DMS53 (cell line): ENCODE measurements around the gene LRRTM1.

Source experiments
- DNase-seq: peaks from one replicate; lab custom pipeline; 2025; lab: John Stamatoyannopoulos, UW

Gene LRRTM1, protein sequence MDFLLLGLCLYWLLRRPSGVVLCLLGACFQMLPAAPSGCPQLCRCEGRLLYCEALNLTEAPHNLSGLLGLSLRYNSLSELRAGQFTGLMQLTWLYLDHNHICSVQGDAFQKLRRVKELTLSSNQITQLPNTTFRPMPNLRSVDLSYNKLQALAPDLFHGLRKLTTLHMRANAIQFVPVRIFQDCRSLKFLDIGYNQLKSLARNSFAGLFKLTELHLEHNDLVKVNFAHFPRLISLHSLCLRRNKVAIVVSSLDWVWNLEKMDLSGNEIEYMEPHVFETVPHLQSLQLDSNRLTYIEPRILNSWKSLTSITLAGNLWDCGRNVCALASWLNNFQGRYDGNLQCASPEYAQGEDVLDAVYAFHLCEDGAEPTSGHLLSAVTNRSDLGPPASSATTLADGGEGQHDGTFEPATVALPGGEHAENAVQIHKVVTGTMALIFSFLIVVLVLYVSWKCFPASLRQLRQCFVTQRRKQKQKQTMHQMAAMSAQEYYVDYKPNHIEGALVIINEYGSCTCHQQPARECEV

DNA sequence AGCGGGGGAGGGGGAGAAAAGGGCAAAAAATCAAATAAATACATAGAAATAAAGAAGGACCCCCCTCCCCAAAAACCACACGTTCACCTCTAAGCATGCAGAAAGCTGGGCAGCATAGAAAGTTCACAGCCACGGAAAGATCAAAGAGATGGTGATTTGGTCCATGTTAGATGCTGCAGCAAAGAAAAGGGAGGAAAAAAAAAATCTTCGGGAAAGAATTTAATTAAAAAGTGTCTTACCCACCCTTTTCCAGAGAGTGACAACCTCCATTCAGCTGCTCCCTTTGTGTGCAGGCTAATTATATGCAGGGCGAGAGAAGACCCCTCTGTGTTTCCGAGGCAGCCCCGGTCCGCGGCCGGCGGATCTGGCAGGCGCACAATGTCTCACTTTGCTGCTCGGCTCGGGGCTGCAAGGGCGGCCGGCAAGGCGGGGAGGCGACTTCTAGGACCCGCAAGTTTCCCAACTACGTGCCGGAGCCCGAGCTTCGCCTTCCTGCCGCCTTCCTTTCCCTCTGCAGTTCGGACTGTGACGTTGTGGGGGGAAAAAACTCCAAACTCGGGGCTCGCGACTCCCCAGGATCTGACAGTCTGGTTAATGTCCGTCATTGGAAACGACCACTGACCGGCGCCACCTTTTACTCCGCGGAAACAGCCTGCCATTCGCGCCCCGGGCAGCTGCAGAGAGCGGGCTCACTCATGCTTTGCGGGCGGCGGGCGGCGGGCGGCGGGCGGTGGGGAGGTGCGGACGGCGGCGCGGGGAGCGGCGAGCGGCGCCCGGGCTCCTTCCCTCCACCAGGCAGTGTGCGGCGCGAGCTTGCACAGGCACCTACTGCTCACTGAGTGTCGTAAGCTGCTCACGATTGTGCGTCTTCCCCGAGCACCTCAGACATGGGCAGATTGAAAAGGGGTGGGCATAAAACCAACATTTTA lies at the start of gene LRRTM1:
Gene LRRTM1 (minus strand): TSS at position 844 of the 929 bp plus-strand sequence. CDS start 933 bp downstream, outside the sequence.
- no peak for DNase-seq

GRCh38 chr2:80351231-80351630 lies 46.7 kb upstream of the LRRTM1 start:
- no peak for DNase-seq

DNA sequence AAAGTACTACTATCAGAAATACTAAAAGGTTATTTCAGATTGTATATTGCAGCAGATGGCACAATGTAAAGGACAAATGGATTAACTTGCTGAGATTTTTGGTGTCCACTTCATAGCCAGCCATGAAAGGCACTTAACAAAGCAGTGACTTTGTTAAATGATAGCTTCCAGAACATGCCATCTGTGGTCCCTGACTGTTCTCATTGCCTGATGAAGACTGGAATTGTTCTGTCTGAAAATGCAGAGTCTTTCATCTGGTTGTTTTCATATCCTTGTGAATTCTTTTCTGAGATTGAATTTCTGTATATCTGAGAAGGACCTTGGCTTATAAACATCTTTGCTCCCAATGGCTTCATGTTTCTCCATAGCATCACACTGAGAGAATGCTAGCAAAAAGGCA lies 44.4 kb upstream of the LRRTM1 start:
- no peak for DNase-seq

- DNase-seq: no peak
Measured at GRCh38 chr2:80348078-80348477, 43.5 kb upstream of the LRRTM1 start.

DNA sequence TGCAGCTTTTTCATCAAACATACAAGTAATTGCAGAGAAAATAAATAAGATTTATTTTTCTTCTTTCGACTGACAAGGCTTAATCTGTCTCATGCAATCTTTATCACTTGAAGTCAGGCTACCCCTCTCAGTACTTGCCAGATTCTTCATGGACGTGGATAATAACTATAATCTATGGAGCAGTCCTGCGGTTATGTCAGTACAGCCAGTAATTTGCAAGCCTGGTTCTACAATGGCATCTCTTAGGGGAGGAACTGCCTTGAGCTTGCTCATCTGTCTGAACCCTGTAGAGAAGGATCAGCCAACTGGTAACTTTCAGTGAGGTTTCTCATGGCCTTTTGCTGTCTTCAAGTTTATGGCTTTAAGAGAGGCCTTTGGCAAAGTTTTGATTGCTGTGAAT lies 35.5 kb upstream of the LRRTM1 start:
- no peak for DNase-seq

- DNase-seq: no peak
Measured at GRCh38 chr2:80338794-80339193, 34.2 kb upstream of the LRRTM1 start.

DNA sequence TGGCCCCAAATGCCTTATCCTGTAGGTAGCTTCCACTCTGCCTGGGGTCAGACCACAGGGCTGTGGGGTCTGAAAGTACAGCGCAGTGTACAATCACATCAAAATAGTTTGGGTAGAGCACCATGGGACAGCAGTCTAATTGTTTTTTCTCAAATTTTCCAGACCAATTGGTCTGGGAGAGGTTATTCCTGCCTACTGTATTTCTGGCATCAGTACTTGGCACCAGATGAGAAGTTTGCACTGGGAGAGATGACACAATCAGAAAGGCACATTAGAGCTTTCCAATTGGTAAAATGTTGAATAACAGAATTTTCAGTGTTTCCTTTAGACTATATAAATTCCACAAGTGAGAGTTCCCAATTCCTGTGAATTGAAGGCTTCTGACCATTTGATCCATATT lies 30.9 kb upstream of the LRRTM1 start:
- DNase-seq: no peak

- DNase-seq: no peak
Measured at GRCh38 chr2:80333886-80334285, 29.3 kb upstream of the LRRTM1 start.

GRCh38 chr2:80330527-80331450 lies 26.2 kb upstream of the LRRTM1 start:
- no peak for DNase-seq

DNA sequence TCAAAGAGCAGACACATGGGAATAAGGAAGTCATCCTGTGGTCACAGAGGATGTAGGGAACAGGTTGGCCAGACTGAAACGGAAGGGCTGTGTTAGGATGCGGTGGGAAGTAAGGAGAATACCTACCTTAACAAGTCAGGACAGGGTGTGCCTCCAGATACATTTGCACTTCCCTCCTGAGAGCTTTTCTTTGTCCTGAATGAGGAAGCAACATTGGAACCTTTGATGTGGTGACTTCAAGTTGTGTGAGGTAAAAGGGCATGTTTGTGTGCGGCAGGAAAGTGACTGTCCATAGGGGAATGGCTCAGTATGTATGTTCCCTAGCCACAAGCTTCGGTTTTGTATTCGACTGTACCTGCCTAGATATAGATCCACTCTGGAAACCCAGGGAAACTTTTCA lies 24.9 kb upstream of the LRRTM1 start:
- no peak for DNase-seq

GRCh38 chr2:80328159-80328571 lies 23.6 kb upstream of the LRRTM1 start:
- DNase-seq: no peak

DNA sequence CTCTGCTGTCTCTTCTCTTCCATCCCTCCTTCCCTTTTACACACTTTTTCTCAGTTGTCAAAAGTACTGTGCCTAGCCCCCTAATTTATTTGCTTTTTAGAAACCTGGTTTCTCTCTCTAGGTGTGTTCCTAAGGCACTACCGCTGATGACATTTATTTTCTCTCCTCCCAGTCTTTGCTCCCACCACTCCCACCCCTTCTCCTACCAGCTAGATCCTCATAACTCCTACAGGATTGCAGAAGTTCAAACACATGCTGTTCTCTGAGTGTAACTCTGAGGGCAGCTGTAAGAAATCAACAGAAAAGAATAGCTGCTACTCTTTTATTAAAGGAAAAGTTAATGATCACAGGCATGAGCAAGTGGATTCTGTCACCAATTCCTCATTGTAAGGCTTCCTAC lies 22.3 kb upstream of the LRRTM1 start:
- no peak for DNase-seq

DNA sequence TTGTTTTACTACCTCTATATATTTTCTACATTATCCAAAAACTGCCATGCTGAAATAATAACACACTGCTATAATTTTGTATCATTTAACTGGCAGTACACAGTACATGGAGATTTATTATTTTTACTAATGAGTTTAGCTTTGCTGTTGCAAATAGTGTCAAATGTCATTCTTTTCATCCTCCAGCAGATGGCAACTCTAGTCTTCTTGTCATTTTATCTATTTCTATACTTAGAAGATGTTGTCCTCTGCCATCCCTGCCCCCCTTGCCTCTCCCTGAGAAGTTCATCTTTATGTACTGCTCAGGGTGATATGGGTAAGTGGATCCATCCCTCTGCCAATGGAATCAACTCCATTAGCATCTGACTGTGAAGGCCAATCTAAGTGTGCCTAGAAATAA lies 21.7 kb upstream of the LRRTM1 start:
- DNase-seq: peak; percentile 47

GRCh38 chr2:80324525-80324924 lies 20.0 kb upstream of the LRRTM1 start:
- DNase-seq: no peak

GRCh38 chr2:80323610-80324009 lies 19.1 kb upstream of the LRRTM1 start:
- DNase-seq: no peak

DNA sequence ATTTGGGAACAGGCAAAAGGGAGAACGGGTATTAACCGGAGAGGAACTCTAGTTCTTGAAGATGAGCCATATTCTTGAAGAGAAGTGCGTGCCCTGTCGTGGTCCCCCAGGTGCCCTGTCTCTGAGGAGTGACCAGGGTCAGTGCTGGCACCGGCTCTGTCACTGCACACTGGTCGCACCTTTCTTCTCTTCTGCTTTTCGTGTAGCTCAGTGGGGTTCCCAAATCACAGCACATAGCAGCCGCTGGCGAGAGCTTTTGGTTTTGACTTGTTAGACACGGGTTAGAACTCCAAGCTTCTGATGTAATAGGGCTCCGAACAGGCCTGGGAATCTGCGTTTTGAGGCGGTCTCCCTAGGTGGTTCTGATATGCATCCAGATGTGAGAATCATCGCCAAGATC lies 18.4 kb upstream of the LRRTM1 start:
- no peak for DNase-seq

GRCh38 chr2:80322311-80322920 lies 17.9 kb upstream of the LRRTM1 start:
- no peak for DNase-seq

GRCh38 chr2:80312282-80312839 lies 7.8 kb upstream of the LRRTM1 start:
- no peak for DNase-seq

DNA sequence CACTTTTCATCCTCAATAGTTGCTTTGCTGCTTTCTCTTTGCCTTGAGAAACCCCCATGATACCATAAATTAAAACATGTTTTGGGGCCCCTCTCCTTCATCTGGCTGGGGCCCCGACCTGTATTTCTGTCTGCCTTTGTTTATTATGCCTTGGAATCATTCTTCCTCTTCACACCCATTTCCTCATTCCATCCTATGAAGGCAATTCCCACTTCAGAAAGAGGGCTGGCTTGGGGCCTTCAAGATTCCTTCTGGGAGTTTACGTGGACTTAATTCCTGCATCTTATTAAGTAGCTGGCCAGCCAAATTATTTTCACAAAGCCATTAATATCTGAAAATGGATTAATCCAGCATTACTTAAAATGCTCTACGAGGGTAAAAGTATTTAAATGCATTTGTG lies 6.8 kb upstream of the LRRTM1 start:
- DNase-seq: no peak

GRCh38 chr2:80303006-80303908 lies 1.3 kb downstream of the LRRTM1 start:
- no peak for DNase-seq
